Vagina (tissue), 2 donors: ENCODE data around the gene SLC35E3.
"Not testable (repeated sequence)": the region's sequence is repeated elsewhere in the genome, so short reads cannot be mapped to it uniquely, and the experiment has no call there.

Source experiments
- CTCF ChIP-seq, 3 experiments: fragments of 450-650 bp in 2 of 3; fragments of 200-600 bp in 1 of 3; sonication (generic) in 1 of 3; IDR thresholded peaks; one replicate each; pipeline ENCODE4 v1.5.1; 2017 to 2019; ENCODE audit warnings: antibody characterized with exemption in 3 of 3, mild to moderate bottlenecking in 2 of 3, moderate library complexity in 2 of 3
- POLR2A ChIP-seq, 2 donors: fragments of 450-650 bp; IDR thresholded peaks; one replicate each; pipeline ENCODE4 v1.6.1; 2017; ENCODE audit warnings: antibody characterized with exemption in 2 of 2, mild to moderate bottlenecking in 2 of 2, moderate library complexity in 2 of 2

- not testable (repeated sequence) for TF ChIP-seq CTCF, POLR2A (IDR thresholded peaks at IDR 0.05)
These were observed 64.0 kb downstream of the SLC35E3 start for GRCh38 chr12:68810027-68810389.
